GM12878 (cell line): ENCODE data around the gene LRRC7.

Experiments used
- CREB1 ChIP-seq: IDR thresholded peaks from 2 replicates; pipeline ENCODE4 v1.6.1; 2012; ENCODE audit warnings: low read depth, mild to moderate bottlenecking, inconsistent platforms
- CTCF ChIP-seq, 3 experiments: IDR thresholded peaks in 2 of 3; conservative IDR thresholded peaks in 1 of 3; 2 replicates each; pipeline ENCODE4 v1.5.1; 2011; ENCODE audit warnings: low read depth in 3 of 3, low read length in 3 of 3, mild to moderate bottlenecking in 3 of 3, control low read depth in 2 of 3, moderate library complexity in 2 of 3, inconsistent platforms in 1 of 3, mixed read lengths in 1 of 3; ENCODE audit not compliant: control insufficient read depth in 2 of 3, insufficient read depth in 1 of 3; ENCODE audit errors: extremely low read depth in 1 of 3
- EZH2 ChIP-seq: IDR thresholded peaks from 2 replicates; pipeline ENCODE4 v1.6.1; 2012; ENCODE audit warnings: low read depth, mild to moderate bottlenecking, control low read depth, inconsistent platforms, low read length, borderline replicate concordance; ENCODE audit not compliant: control insufficient read depth
- HCFC1 ChIP-seq: fragments of 150-350 bp; IDR thresholded peaks from 2 replicates; pipeline ENCODE4 v1.6.1; 2014; ENCODE audit warnings: low read length
- MAX ChIP-seq: IDR thresholded peaks from 2 replicates; pipeline ENCODE4 v1.6.1; 2012; ENCODE audit warnings: low read depth, low read length, improper control_type of control experiment
- MLLT1 ChIP-seq: fragments of 450-650 bp; IDR thresholded peaks from 2 replicates; pipeline ENCODE4 v1.6.1; 2016; ENCODE audit warnings: mild to moderate bottlenecking
- MTA3 ChIP-seq: IDR thresholded peaks from 2 replicates; pipeline ENCODE4 v1.6.1; 2012; ENCODE audit warnings: low read length, inconsistent platforms, borderline replicate concordance
- RFX5 ChIP-seq: IDR thresholded peaks from 2 replicates; pipeline ENCODE4 v1.6.1; 2011; ENCODE audit warnings: low read depth, low read length, improper control_type of control experiment
- STAT3 ChIP-seq: IDR thresholded peaks from 2 replicates; pipeline ENCODE4 v1.6.1; 2011; ENCODE audit warnings: low read depth, low read length, improper control_type of control experiment
- USF2 ChIP-seq: IDR thresholded peaks from 2 replicates; pipeline ENCODE4 v1.6.1; 2011; ENCODE audit warnings: low read depth, low read length, improper control_type of control experiment, borderline replicate concordance
- ZZZ3 ChIP-seq: IDR thresholded peaks from 2 replicates; pipeline ENCODE4 v1.6.1; 2011; ENCODE audit warnings: low read depth; ENCODE audit not compliant: control insufficient read depth, insufficient read length

GRCh38 chr1:69791311-69791710 is 223.6 kb downstream of the LRRC7 start:
- TF ChIP-seq CREB1 = no peak
- no peak for TF ChIP-seq STAT3
- no peak for TF ChIP-seq EZH2
- no peak for TF ChIP-seq HCFC1
- TF ChIP-seq RFX5 = no peak
- TF ChIP-seq ZZZ3 = no peak
- TF ChIP-seq MAX = no peak
- no peak for TF ChIP-seq MLLT1
- TF ChIP-seq MTA3 = no peak
- TF ChIP-seq CTCF (IDR thresholded peaks at IDR 0.05 in 2 of 3, conservative IDR thresholded peaks at IDR 0.05 in 1 of 3; ENCODE audit: control insufficient read depth in 2 of 3, extremely low read depth in 1 of 3, insufficient read depth in 1 of 3, low read depth in 3 of 3, low read length in 3 of 3) = no peak
- TF ChIP-seq USF2 = no peak
